T-helper 1 cell treated with Interleukin-12 subunit alpha and Interleukin-12 subunit beta and Interleukin-4 antibody, amounts not matched to agents 30 ng/mL and 1 ng/mL, for 36 hours (primary cell): ENCODE results near the gene NTMT1. TPM values are rescaled to one million over a fixed set of nuclear protein-coding genes. Genes with fewer than 3 reads are reported as not detected.

ENCODE experiments used
- intact Hi-C: fragments of 100-400 bp; cut with micrococcal nuclease; formaldehyde crosslinking; loops from one replicate; pipeline ENCODE4 v1.15.1; 2024
- total RNA-seq: library from RNA; stranded (reverse); gene quantifications from 2 replicates; pipeline ENCODE4 v1.2.3, GENCODE V29; 2022

NTMT1 gene
- total RNA-seq, 1 donor from 2014 or later: 35.4 TPM

DNA sequence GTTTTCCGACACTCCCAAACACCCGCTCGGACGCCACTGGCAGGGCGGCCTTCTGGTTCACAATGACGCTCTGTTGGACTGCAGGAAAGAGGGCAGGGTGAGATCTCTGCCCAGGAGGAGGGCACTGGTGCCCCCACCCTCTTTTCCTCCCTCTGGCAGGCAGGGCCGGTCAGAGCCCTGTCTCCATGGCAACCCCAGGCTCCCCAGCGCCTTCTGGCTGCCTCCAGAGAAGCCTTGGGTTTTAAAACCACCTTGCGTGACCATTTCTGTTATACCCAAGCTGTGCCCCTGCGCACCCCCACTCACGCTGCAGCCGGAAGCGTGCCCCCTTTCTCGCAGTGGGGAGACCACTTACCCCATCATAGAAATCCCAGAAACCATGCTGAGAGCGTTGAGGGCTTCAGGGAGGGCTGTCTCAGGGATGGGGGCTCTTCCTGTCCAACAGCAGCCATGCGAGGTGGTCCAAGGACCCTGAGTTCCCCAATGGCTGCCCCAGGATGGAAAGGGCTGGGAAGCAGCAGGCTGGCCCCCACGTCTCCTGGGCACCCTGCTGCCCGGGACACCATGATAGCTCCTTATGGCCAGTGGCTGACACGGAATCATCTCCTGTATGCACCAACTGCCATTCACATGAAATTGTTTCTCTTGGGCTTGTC, 12.3 kb upstream of the NTMT1 start:
- intact Hi-C loops: loop anchor here (5.0 kb wide), 2 partner anchors 201 to 376 kb away; no protein-coding TSS in a partner anchor

DNA sequence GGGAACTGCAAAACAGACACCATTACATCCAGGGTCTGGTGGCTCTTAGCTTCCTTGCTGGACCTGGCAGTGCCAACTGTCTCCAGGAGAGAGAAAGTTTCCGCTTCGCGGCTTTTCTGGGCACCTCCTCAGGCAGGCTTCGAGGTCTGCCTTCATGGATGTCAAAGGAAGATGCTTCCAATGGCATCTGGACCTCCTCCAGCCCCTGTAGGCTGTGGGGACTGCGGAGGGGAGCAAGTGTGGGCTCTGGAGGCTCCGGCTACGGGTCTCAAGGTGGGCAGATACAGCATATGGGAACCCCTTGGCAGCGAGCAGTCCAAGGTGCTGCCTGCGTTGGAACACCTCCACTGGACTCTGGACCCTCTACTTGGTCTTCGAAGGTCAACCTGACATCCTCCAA, 11.0 kb upstream of the NTMT1 start:
- intact Hi-C loops: loop anchor here (5.0 kb wide), 2 partner anchors 203 to 378 kb away; no protein-coding TSS in a partner anchor

DNA sequence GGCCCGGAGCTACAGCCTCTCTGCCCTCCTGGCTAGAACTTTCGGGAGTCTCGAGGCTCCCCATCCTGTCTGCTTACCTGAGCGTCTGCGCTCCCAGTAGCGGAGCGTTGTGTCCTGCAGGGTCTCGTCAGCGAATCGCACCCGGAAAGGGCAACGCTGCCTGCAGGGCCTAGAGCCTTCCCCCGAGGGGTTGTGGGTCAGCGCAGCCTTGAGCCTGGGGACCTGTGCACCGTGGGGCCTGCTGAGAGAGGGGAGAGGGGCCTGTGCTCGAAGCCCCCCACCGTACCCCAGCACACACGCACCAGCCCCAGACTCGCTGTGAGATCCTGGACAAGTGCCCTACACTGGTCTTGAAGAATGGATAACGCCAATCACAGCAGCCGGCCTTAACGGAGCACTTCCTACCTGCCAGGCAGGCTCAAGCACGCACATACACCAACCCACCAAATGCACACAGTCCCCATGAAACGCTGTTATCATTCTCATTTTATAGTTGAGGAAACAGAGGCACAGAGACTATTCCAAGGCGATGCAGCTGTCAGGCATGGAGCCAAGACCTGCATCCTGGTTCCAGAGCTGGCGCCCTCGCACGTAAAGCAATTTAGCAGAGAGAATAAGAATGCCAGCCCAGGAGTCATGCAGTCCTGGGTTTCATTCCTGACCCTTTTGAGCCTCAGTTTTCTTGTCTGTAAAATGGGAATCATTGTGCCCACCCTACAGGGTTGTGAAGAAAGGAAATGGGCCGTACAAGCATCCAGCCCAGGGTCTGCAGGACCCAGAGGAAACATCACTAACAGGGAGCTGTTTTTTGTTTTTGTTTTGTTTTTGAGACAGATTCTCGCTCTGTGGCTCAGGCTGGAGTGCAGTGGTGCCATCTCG, 10.3 kb upstream of the NTMT1 start:
- intact Hi-C loops: no loop called here

DNA sequence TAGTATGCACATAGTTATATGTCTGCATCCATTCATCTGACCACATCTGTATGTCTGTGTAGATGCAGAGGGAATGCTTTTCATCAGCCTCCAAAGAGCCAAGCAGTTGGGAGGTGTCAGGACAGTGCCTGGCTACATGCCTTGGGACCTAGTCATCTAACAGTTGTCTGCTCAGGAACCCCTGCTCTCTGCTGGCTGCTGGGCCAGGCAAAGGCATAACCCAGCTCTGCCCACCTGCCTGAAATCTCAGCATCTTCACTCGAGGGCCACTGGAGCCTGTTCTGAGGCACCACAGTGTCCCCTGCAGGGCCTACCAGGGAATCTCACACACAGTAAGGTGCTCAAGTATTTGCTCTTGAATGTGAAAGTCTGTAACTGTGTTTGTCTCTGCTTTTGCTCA, 8.8 kb upstream of the NTMT1 start:
- intact Hi-C loops: no loop called here

DNA sequence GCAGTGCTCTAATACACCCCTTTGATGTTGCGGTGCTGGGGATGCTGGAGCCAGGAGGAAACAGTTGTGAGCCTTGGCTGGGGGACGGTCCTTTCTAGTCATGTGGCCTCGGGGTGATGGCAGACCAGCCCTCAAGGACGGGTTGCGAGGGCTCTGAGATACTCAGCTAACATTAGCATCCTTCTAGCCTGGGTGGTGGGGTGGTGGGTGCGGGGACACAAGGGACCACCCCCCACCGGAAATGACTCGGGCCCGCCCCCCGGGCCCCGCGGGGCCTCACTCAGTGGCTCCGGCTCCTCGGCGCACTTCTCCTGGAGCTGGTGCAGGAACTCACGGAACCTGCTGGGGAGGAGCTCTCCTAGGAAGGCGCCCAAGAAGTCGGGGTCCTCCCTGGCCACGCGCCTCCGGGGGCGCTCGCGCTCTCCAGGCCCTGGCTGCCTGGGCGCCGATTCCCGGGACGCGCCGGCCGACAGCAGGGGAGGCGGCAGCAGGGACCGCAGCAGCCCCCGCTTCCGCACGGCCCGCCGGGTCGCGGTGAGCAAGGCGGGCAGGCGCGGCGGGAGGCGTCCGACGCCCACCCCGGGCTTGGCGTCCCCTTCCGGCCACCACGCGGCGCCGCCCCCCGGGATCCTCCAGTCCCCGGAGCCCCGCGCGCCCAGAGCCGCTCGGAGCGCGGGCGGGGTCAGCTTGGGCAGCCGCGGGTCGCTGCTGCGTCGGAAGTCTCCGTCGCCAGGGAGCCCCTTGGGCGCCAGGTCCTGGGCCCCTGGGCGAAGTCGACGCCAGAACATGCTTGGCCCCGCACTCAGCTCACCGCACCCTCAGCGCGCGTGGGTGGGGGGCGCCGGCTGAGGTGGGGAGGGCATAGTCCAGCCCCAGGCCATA, 5.9 kb upstream of the NTMT1 start:
- intact Hi-C loops: loop anchor here (10.0 kb wide), 1 partner anchor 425 kb away; the partner anchor contains the start of gene FNBP1

DNA sequence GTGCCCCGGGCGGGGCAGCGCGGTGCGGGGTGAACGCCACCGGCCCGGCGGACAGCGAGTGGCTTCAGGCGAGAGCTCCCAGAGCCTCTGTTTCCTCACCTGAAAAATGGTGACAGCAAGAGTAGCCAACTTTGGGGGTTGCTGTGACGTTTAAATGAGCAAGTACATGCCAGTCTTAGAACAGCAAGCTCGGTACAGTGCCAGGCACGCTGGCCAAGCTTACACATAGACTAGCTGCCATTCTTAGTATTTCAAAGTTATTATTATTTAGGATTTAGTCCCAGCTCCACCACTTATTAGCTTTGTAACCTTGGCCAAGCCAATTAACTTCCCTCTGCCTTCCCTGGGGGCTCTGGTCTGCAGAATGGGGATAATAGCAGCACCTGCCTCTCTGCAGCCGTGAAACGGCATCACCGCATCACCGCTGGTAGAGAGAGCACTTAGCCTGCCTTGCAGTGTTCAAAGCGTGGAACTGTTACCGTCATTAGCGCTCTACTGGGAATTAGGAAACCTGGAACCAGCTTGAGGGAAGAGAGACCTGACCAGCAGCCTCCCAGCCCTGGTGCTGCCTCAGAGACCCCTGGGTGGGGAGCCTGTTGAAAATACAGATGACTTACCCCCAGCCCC, 5.2 kb upstream of the NTMT1 start, which contains the start of gene C9orf50:
TSS of gene C9orf50 (minus strand) at position 433 of the 627 bp plus-strand sequence. CDS start 527 bp downstream, outside the sequence.
- intact Hi-C loops: loop anchor here (10.0 kb wide), 1 partner anchor 424 kb away; the partner anchor contains the start of gene FNBP1

DNA sequence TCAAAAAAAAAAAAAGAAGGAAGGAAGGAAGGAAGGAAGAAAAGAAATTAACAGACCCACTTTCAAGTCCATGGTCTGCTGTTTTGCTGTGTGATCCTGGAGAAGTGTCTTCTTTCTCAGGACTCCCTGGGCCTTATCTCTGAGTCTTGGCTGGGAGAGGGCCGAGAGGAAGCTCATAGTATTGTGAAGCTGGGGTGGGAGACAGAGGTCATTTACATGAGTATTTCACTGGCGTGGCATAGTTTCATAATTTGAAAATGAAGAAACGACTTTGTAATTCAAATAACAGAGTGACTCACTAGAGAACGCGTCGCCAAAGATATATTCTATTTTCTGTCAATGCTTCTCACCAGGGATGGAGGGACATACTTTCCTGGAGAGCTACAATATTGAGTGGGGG, 2.6 kb upstream of the NTMT1 start:
- intact Hi-C loops: loop anchor here (10.0 kb wide), 1 partner anchor 421 kb away; the partner anchor contains the start of gene FNBP1

DNA sequence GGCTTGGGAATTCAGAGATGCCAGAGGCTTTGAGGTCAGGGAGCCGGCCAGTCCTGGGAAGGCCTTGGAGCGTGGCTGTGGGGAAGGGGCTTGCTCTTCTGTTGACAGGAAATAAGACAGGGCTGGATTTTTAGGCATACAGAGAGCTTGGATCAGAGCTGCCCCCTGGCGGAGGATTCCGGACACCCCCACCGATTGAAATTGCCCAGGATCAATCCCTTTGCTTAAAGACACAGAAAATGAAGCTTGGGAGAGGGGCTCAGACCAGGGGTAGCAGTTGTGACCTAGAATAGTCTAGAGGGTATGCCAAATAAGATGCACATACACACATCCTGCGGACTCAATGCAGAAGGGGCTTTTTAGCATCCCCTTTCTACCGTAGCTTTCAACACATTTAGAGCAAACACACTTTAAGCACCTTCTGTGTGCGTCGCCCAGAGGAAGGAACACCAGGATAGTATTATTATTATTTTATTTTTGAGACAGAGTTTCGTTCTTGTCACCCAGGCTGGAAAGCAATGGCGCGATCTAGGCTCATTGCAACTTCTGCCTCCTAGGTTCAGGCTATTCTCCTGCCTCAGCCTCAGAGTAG, 1.7 kb upstream of the NTMT1 start:
- intact Hi-C loops: loop anchor here (1.0 to 10.0 kb wide), 5 partner anchors 13 to 493 kb away; partner anchors contain the start of gene FNBP1

DNA sequence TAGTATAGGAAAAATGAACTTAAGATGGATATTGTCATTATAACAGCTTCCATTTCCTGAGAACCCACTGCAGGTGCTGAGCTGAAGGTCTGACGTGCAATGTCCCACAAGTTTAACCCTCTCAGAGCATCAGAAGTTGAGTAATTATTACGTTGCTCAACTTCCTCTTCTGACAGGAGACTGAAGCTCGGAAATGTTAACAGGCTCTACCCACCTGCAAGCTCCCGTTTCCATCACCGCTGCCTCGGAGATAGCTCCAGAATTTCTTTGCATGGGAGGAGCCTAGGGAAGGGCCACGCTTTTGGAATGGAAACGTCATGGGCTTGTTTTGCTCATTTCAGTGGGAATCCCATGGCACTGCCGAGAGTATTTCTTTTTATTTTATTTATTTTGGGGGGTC, 1.0 kb upstream of the NTMT1 start:
- intact Hi-C loops: loop anchor here (1.0 to 10.0 kb wide), 6 partner anchors 14 to 494 kb away; partner anchors contain the start of gene FNBP1

DNA sequence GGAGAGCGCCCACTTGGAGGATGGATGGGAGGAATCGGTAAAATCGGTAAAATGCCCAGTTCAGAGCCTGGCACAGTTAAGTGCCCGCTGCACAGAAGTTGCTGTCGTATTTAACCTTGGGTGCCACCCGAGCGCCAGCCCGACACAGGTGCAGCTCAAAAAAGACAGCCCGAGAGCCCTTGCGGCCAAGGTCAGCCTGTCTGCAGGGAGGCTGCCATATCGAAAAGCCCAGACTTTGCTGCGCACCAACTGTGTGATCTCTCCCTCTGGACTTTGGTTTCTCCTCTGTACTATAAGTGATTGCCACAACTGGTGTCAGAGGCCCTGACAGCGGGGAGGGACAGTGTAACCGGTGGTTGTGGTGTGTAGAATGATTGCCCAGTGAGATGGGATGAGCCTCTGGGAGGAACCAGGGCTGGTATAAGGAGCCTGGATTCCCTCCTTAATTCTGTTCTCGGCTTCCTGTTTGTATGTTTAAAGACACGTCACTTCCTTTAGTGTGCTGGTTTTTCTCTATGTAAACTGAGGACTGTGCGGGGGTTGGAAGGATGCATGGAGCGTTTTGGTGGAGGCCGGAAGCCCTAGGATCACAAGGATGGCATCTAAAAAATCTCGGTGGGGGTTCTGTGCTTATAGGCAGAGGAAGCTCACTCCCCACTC, 792 bp downstream of the NTMT1 start:
- intact Hi-C loops: loop anchor here (1.0 to 10.0 kb wide), 8 partner anchors 16 to 590 kb away; partner anchors contain the start of genes ASB6, C9orf78, CRAT and DOLPP1

DNA sequence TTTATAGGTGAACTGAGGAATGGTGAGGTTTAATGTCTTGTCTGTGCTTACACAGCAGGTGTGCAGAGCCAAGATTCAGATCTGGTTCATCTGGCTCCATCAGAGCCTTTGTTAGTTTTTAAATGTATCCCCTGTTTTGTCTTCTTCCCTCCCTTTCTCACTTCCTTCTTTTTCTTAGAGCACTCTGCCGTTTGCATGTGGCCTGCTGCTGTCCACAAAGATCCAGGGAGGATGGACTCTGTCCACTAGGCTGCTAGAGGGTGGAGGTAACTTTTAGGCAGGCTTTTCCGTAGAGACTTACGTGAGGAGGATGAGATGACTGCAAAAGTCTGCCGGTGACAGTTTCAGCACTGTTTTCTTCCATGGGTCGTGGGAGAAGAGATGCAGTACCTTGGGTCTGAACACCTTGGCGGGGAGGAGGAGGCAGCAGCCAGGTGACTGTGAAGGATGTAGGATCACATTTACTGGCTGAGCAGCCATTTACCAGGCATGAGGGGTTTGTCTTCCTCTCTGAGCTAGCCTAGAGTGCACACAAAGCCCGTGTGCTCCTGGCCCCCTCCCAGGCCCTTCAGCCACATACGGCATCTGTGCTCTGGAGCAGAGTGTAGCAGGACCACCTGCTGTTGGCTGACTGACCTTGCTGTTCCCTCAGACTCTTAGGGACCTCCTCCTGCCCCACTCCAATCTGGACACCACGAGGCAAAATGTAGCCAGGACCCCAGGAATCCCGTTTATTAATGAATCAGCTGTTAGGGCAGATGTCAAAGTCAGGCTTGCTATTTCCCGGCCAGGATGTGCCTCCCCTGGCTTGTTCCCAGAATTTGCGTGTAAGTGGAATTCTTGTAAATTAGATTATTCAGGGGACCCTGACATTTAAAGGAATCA, 1.8 kb downstream of the NTMT1 start:
- intact Hi-C loops: loop anchor here (2.0 to 10.0 kb wide), 2 partner anchors 417 to 591 kb away; partner anchors contain the start of genes FNBP1 and MIGA2

DNA sequence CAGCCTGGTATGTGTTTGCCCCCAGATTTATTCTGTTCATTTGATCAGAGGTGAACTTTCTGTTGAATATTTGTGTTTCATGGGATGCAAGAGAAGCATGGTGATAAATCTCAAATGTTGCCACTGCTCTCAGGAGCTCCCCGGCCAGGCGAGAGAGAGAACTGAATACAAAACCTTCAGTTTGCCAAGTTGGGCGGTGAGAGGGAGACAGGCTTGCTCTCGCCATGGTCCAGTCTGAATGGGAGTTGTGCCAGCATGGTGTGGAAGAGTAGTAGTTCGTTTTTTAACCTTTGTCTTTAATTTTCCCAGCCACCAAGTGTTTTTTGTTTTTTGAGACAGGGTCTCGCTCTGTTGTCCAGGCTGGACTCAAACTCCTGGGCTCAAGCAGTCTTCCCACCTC, 2.7 kb downstream of the NTMT1 start:
- intact Hi-C loops: loop anchor here (10.0 kb wide), 1 partner anchor 416 kb away; the partner anchor contains the start of gene FNBP1

DNA sequence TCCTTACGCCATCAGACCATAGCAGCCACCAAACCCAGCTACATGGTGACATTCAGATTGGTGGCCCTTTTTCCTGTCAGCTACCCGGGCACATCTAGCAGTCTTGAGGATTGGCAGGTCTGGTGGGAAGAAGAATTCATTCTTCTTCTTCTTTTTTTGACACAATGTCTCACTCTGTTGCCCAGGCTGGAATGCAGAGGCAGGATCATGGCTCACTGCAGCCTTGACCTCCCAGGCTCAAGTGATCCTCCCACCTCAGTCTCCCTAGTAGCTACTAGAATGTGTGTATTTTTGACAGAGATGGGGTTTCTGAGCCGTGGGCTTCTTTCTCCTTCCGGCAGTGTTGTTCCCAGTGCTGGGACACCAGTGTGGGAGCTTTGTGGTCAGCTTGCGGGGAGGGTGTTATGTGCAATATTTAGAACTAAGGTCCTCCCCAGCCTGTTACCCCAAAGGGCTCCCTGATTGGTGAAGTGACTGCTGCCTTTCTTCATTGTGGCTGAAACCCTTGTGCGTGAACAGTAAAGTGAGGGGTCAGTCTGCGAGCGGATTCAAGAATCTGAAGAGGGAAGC, 3.4 kb downstream of the NTMT1 start:
- intact Hi-C loops: loop anchor here (10.0 kb wide), 1 partner anchor 415 kb away; the partner anchor contains the start of gene FNBP1

DNA sequence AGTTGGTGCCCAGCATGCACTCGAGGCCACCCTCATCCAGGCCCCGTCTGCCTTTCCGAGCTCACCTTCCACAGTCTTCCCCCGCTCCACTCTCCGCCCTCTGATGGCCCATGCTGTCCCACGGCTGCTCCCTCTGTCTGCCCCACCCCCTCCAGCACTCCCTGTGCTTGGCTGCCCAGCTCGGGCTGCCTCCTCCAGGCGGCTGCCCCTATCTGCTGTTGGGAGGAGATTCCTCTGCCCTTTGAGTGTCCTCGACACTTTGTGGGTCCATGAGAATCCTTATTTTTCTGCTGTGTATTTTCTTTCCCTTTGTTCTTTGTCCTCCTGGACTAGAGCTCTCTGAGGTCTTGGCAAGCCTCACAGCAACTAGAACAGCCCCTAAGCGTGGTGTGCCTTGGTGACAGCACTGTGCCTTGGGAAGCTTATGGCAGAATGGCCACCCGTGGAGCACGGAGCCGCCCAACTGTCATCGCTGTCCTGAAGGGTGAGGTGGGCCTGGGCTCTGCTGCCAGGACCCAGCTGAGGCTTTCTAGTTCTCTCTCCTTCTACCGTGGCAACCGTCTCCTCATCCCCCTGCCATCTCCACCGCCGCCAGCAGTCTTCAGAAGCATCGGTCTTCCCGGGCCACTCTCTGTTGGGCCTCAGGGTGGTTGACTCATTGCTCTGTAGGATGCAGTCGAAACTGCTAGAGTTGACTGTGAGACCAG, 5.2 kb downstream of the NTMT1 start:
- intact Hi-C loops: no loop called here

DNA sequence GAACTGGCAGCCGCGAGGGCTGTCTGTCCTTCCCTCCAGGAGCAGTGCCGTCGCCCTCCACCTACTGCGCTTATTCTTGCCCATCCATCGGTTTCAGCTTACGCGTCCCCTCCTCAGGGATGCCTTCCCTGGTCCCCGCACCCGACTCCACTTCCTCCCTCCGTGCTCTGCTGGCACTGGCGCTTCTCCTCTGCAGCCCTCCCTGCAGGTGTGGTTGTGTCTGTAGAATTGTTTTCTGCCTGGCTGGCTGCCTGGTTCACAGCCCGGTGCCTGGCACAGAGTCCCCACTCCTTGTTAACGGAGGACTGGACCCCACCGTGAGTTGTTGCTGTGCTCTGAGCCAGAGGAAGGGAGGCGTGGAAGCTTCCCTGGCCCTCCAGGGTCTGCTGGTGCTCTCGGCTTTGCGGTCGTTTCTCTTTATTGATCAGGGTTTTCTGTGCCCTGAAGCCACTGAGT, 5.7 kb downstream of the NTMT1 start:
- intact Hi-C loops: no loop called here

DNA sequence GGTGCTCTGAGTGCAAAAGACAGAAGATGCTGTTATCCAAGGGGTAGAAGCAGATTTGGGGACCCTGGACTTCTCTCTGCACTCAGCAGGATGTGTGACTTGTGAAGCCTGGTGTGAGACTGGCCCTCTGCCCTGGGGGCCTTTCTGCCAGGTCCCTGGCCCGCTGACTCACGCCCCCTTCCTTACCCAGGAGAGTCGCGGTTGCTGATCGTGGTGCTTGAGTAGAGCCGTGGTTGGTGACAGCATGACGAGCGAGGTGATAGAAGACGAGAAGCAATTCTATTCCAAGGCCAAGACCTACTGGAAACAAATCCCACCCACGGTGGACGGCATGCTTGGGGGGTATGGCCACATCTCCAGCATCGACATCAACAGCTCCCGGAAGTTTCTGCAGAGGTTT, 6.5 kb downstream of the NTMT1 start:
- intact Hi-C loops: no loop called here

DNA sequence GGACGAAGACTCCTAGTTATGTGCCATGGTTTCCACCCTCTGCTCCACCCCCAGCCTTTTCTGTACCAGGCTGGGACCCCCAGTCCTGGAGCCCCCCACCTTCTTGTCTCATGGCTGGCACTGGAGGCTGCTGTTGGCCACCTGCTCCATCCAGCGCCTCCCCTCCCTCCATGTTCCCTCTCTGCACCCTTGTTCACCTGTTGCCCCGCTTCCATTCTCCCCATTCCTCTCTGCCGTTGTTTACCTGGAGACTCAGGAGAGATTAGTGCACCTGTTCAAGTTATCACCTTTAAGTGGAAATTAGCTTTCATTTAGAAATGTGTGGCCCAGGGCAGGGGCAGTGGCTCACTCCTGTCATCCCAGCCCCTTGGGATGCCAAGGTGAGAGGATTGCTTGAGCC, 7.2 kb downstream of the NTMT1 start:
- intact Hi-C loops: no loop called here
